GM12891 (cell line): Measurements from ENCODE around the gene ZNF816.

Source experiments
- PAX5 ChIP-seq: IDR thresholded peaks from 2 replicates; pipeline ENCODE4 v1.6.1; 2011; ENCODE audit warnings: low read length, moderate library complexity, mild to moderate bottlenecking; ENCODE audit not compliant: insufficient read depth, severe bottlenecking
- POLR2A ChIP-seq: IDR thresholded peaks from 2 replicates; pipeline ENCODE4 v1.6.1; 2011; ENCODE audit warnings: low read depth, low read length, control low read depth
- POLR2AphosphoS5 ChIP-seq: IDR thresholded peaks from 2 replicates; pipeline ENCODE4 v1.6.1; 2011; ENCODE audit warnings: low read depth, low read length, control low read depth
- POU2F2 ChIP-seq: IDR thresholded peaks from 2 replicates; pipeline ENCODE4 v1.6.1; 2011; ENCODE audit warnings: low read depth, mild to moderate bottlenecking, control low read depth, low read length, moderate library complexity
- SPI1 ChIP-seq: IDR thresholded peaks from 2 replicates; pipeline ENCODE4 v1.6.1; 2011; ENCODE audit warnings: low read depth, low read length, control low read depth
- TAF1 ChIP-seq: IDR thresholded peaks from 2 replicates; pipeline ENCODE4 v1.6.1; 2011; ENCODE audit warnings: low read depth, low read length, control low read depth

- TF ChIP-seq POLR2A: no peak
- no peak for TF ChIP-seq PAX5
- TF ChIP-seq POLR2AphosphoS5: no peak
- TF ChIP-seq SPI1: no peak
- TF ChIP-seq TAF1: no peak
- TF ChIP-seq POU2F2: no peak
Observed at GRCh38 chr19:52923778-52924593, 38.7 kb downstream of the ZNF816 start.
